Omental fat pad (tissue), 4 donors: ENCODE results near the gene TIGAR. TPM values are rescaled to one million over a fixed set of nuclear protein-coding genes. Genes with fewer than 3 reads are reported as not detected.

ENCODE experiments used
- ATAC-seq: fragments of 150-250 bp; one replicate; pipeline ENCODE4 v1.9.1; 2016; ENCODE audit warnings: mild to moderate bottlenecking, moderate library complexity; ENCODE audit not compliant: low FRiP score
- DNase-seq: peaks from one replicate; pipeline ENCODE4 v3.0.0-alpha.2; 2019; ENCODE audit warnings: low spot score
- total RNA-seq, 4 donors: library from RNA; depleted of rRNA; stranded (reverse); fragments of >200 nt; gene quantifications; one replicate each; pipeline ENCODE4 v1.1.0, GENCODE V29; 2016
- TF ChIP-seq, protein P1 (sequence below), 3 donors: fragments of 450-650 bp; IDR thresholded peaks; one replicate each; pipeline ENCODE4 v1.5.1; 2016 to 2017; ENCODE audit warnings: antibody characterized with exemption in 3 of 3, mild to moderate bottlenecking in 3 of 3, moderate library complexity in 2 of 3

Gene TIGAR, protein sequence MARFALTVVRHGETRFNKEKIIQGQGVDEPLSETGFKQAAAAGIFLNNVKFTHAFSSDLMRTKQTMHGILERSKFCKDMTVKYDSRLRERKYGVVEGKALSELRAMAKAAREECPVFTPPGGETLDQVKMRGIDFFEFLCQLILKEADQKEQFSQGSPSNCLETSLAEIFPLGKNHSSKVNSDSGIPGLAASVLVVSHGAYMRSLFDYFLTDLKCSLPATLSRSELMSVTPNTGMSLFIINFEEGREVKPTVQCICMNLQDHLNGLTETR
- total RNA-seq, result 10 to 100 TPM in 1 of 4 donors, 1 to 10 TPM in 3; 4.2 to 13.5 (median 5.3) TPM

DNA sequence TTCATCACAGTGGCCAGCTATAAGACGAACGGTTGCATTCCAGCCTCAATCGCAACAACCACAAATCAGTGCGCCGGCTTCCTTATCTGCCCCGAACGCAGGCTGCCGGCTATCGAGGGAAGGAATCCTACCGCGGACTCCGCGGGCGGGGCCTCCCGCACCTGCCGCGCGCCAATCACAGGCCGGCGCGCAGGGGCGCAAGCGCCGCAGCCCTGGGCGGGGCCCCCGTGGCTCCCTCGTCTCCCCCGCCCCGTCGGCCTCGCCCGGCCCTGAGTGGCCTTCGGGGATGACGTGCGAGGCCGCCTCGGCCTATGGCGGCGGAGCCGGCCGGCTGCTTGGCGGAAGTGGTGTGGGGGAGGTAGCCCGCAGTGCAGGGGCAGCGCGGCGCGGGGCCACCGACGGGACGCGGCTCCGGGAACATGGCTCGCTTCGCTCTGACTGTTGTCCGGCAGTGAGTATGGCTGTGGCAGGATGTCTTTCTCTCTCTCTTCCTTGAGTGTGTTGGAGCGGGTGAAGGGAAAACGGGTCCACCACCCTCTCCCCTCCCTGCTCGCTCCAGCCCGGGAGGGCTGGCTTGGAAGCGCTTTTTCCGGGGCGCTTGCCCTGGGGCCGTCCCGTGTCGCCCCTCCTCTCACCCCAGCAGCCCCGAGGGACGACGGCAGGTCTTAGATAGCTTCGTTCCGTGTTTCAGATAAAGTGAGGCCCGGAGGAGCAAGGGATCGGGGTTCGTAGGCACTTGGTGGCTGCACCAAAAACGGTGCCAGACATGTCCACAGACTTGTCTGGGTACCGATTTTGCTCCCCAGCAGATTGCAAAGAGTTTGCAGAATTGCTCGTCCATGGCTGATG, at the start of gene TIGAR:
TIGAR (plus strand) TSS at position 361 of the 849 bp plus-strand sequence; CDS start at position 420, 59 bp downstream.
- DNase-seq (peak; percentile 69), ATAC-seq (peak; percentile 100)
- TF ChIP-seq, protein P1, sequence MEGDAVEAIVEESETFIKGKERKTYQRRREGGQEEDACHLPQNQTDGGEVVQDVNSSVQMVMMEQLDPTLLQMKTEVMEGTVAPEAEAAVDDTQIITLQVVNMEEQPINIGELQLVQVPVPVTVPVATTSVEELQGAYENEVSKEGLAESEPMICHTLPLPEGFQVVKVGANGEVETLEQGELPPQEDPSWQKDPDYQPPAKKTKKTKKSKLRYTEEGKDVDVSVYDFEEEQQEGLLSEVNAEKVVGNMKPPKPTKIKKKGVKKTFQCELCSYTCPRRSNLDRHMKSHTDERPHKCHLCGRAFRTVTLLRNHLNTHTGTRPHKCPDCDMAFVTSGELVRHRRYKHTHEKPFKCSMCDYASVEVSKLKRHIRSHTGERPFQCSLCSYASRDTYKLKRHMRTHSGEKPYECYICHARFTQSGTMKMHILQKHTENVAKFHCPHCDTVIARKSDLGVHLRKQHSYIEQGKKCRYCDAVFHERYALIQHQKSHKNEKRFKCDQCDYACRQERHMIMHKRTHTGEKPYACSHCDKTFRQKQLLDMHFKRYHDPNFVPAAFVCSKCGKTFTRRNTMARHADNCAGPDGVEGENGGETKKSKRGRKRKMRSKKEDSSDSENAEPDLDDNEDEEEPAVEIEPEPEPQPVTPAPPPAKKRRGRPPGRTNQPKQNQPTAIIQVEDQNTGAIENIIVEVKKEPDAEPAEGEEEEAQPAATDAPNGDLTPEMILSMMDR (IDR thresholded peaks at IDR 0.05), result no peak

DNA sequence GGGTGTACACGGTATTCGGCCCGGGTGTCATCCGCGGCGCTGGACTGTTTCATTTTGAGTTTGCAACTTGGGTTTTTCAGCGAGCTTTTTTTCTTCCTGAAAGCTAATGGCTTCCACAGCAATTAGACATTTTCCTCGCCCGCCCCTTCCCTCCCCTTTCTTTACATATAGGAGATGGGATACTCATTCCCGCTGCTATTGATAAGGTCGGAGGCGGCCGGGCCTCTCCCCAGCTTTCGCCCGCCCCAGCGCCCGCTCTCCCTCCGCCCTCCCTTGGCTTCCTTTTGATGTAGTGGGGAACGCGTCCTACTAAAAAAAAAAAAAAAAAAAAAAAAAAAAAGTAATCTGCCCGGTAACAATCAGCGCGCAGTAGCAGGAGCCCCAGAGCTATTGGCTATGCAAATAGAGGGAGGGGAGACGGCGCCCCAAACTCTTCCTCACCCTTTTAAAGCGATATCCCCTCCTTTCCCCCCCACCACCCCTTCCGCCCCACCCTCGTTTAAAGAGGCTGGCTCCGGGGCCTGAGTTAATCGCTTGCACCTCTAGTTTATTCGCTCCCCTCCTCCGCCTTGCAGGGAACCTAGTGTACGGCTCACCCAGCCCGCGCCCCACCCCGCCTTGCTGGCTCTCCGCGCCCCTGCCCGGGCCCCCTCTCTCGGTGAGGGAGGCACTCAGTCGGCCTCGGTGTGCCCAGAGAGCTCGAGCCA, 49.1 kb upstream of the TIGAR start:
- TF ChIP-seq, protein P1 (IDR thresholded peaks at IDR 0.05), result no peak
- ATAC-seq (peak; percentile 37), DNase-seq (no peak)

DNA sequence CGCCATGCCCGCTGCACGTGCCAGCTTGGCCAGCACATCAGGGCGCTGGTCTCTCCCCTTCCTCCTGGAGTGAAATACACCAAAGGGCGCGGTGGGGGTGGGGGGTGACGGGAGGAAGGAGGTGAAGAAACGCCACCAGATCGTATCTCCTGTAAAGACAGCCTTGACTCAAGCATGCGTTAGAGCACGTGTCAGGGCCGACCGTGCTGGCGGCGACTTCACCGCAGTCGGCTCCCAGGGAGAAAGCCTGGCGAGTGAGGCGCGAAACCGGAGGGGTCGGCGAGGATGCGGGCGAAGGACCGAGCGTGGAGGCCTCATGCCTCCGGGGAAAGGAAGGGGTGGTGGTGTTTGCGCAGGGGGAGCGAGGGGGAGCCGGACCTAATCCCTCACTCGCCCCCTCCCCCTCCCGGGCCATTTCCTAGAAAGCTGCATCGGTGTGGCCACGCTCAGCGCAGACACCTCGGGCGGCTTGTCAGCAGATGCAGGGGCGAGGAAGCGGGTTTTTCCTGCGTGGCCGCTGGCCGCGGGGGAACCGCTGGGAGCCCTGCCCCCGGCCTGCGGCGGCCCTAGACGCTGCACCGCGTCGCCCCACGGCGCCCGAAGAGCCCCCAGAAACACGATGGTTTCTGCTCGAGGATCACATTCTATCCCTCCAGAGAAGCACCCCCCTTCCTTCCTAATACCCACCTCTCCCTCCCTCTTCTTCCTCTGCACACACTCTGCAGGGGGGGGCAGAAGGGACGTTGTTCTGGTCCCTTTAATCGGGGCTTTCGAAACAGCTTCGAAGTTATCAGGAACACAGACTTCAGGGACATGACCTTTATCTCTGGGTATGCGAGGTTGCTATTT, 48.4 kb upstream of the TIGAR start:
- ATAC-seq (peak; percentile 3), DNase-seq (no peak)
- TF ChIP-seq, protein P1 (IDR thresholded peaks at IDR 0.05), result no peak

DNA sequence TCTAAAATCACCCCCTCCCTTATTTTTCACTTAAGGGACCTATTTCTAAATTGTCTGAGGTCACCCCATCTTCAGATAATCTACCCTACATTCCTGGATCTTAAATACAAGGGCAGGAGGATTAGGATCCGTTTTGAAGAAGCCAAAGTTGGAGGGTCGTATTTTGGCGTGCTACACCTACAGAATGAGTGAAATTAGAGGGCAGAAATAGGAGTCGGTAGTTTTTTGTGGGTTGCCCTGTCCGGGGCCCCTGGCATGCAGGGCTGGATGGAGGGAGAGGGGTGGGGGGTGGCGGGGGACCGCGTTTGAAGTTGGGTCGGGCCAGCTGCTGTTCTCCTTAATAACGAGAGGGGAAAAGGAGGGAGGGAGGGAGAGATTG, 47.8 kb upstream of the TIGAR start:
- DNase-seq (no peak), ATAC-seq (no peak)
- TF ChIP-seq, protein P1 (IDR thresholded peaks at IDR 0.05), result no peak

DNA sequence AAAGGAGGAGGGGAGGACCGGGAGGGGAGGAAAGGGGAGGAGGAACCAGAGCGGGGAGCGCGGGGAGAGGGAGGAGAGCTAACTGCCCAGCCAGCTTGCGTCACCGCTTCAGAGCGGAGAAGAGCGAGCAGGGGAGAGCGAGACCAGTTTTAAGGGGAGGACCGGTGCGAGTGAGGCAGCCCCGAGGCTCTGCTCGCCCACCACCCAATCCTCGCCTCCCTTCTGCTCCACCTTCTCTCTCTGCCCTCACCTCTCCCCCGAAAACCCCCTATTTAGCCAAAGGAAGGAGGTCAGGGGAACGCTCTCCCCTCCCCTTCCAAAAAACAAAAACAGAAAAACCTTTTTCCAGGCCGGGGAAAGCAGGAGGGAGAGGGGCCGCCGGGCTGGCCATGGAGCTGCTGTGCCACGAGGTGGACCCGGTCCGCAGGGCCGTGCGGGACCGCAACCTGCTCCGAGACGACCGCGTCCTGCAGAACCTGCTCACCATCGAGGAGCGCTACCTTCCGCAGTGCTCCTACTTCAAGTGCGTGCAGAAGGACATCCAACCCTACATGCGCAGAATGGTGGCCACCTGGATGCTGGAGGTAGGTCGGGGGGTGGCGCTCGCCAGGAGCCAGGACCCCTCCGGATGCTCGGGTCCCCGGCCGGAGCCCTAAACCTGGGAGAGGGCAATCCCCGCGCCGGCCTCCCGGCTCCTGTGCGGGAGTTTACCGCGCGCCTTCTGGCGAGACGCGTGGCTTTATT, 47.2 kb upstream of the TIGAR start, which contains the start of gene CCND2:
CCND2 (plus strand) TSS at position 111 of the 744 bp plus-strand sequence; CDS start at position 390, 279 bp downstream.
- DNase-seq, result no peak
- ATAC-seq, result peak; percentile 65
- TF ChIP-seq, protein P1 (IDR thresholded peaks at IDR 0.05), result no peak
